ENCODE results near the gene KRTAP16-1.

- TF ChIP-seq CTCF (IDR thresholded peaks at IDR 0.05; ENCODE audit: insufficient read depth, low read length, poor library complexity, severe bottlenecking): no peak
- TF ChIP-seq EZH2phosphoT487 (conservative IDR thresholded peaks at IDR 0.05; ENCODE audit: low read length): no peak
Measured at GRCh38 chr17:41301204-41301790, 7.8 kb downstream of the KRTAP16-1 start.
